K562 (cell line): ENCODE results near the gene B3GAT3. TPM values are rescaled to one million over a fixed set of nuclear protein-coding genes. Genes with fewer than 3 reads are reported as not detected.
A peak's percentile ranks its signal among the peaks of the same experiment; 100 is the strongest.

Experiments used
- ARID2 ChIP-seq: fragments of 450-650 bp; IDR thresholded peaks from 2 replicates; pipeline ENCODE4 v1.6.1; 2017; ENCODE audit warnings: antibody characterized with exemption, mild to moderate bottlenecking
- ARID4B ChIP-seq: sonication (generic); formaldehyde crosslinking; IDR thresholded peaks from 2 replicates; pipeline ENCODE4 v1.8.0; 2022; ENCODE audit warnings: mild to moderate bottlenecking, missing genetic modification reagents
- DEAF1 ChIP-seq: fragments of 450-650 bp; formaldehyde crosslinking; IDR thresholded peaks from 2 replicates; pipeline ENCODE4 v1.4.0; 2020; ENCODE audit warnings: mild to moderate bottlenecking, moderate library complexity
- DIDO1 ChIP-seq: fragments of 450-650 bp; IDR thresholded peaks from 2 replicates; pipeline ENCODE4 v1.6.1; 2016; ENCODE audit warnings: low read depth, missing biosample characterization, missing genetic modification characterization
- E2F8 ChIP-seq: fragments of 450-650 bp; IDR thresholded peaks from 2 replicates; pipeline ENCODE4 v1.7.1; 2018; ENCODE audit warnings: mild to moderate bottlenecking, low read depth; ENCODE audit not compliant: partially characterized antibody
- GABPB2 ChIP-seq: fragments of 250-450 bp; sonication (Bioruptor Pico); conservative IDR thresholded peaks from 2 replicates; pipeline ENCODE4 v1.5.1; 2021; ENCODE audit warnings: mild to moderate bottlenecking
- JUNB ChIP-seq: fragments of 450-650 bp; formaldehyde crosslinking; conservative IDR thresholded peaks from 2 replicates; pipeline ENCODE4 v1.4.0; 2020; ENCODE audit warnings: mild to moderate bottlenecking
- SRSF7 ChIP-seq: fragments of 200-400 bp; formaldehyde crosslinking; optimal IDR thresholded peaks from 2 replicates; pipeline ENCODE3; 2017; ENCODE audit warnings: mild to moderate bottlenecking, low read depth, low read length
- THAP12 ChIP-seq: fragments of 250-450 bp; sonication (Bioruptor Pico); IDR thresholded peaks from 2 replicates; pipeline ENCODE4 v1.9.0; 2021; ENCODE audit warnings: mild to moderate bottlenecking, inconsistent platforms
- TOE1 ChIP-seq, 2 experiments: fragments of 450-650 bp in 1 of 2; sonication (generic) in 1 of 2; formaldehyde crosslinking in 1 of 2; IDR thresholded peaks; 2 replicates each; pipeline versions ENCODE4 v1.7.1 to v1.8.0; 2016 to 2022; ENCODE audit warnings: borderline replicate concordance in 2 of 2, mild to moderate bottlenecking in 2 of 2, antibody characterized with exemption in 1 of 2, inconsistent platforms in 1 of 2, low read depth in 1 of 2, missing genetic modification reagents in 1 of 2, moderate library complexity in 1 of 2
- USF1 ChIP-seq: sonication (generic); formaldehyde crosslinking; IDR thresholded peaks from 2 replicates; pipeline ENCODE4 v1.9.0; 2022; ENCODE audit warnings: mild to moderate bottlenecking, missing genetic modification reagents
- ZNF347 ChIP-seq: fragments of 450-650 bp; formaldehyde crosslinking; IDR thresholded peaks from 2 replicates; pipeline ENCODE4 v1.4.0; 2020; ENCODE audit warnings: low read depth, mild to moderate bottlenecking, moderate library complexity
- polyA plus RNA-seq, 8 experiments: library from polyadenylated mRNA; depleted of rRNA in 4 of 8; stranded (reverse) in 5 of 8; unstranded in 3 of 8; fragments of >200 nt; fragmentation: Nextera tagmentation in 2 of 8; fragmentation: Illumina TruSeq in 1 of 8; extraction: Ambion mirVana in 2 of 8; extraction: Trizol in 1 of 8; gene quantifications; 2 replicates each; pipeline versions ENCODE4 v1.2.1 to v1.2.3, GENCODE V29; 2011 to 2014; ENCODE audit warnings: inconsistent platforms in 1 of 8, missing spikeins in 1 of 8
- total RNA-seq, 7 experiments: library from RNA; depleted of rRNA in 6 of 7; stranded (reverse); fragments of >200 nt in 6 of 7; fragmentation: Illumina TruSeq in 2 of 7; extraction: Trizol in 2 of 7; gene quantifications; 2 replicates each; pipeline versions ENCODE4 v1.2.1 to v1.2.3, GENCODE V29; 2011 to 2021; ENCODE audit warnings: low replicate concordance in 1 of 7

The B3GAT3 gene
- total and polyA plus RNA-seq, 9 of the 15 experiments (the other 6 are each of a cell fraction or from before 2014, with no cell fraction given), result 0.30 to 64.0 (median 21.4) TPM

- peak; percentile 70; the same call in 1 of the 2 replicates for TF ChIP-seq THAP12 (CRISPR knock-in tag)
- peak; percentile 97 for TF ChIP-seq E2F8
- no peak for TF ChIP-seq ARID2
- no peak for TF ChIP-seq USF1
- no peak for TF ChIP-seq JUNB
- peak; percentile 55; the same call in 1 of the 2 replicates for TF ChIP-seq DEAF1 (CRISPR knock-in tag)
- TF ChIP-seq SRSF7, result no peak
- peak; percentile 93 for TF ChIP-seq DIDO1
- peak; percentile 92; the same call in 1 of the 2 replicates for TF ChIP-seq ARID4B (CRISPR knock-in tag)
- peak; percentile 93 for TF ChIP-seq TOE1 (IDR thresholded peaks at IDR 0.05; ENCODE audit: borderline replicate concordance)
- no peak for TF ChIP-seq TOE1 (CRISPR knock-in tag; IDR thresholded peaks at IDR 0.05; ENCODE audit: borderline replicate concordance, low read depth)
- no peak for TF ChIP-seq GABPB2
- TF ChIP-seq ZNF347, result no peak
These were observed 30.2 kb downstream of the B3GAT3 start, which contains the start of gene TUT1 (continued) for GRCh38 chr11:62591448-62592145.
